Muscle of back (tissue), 13 donors: ENCODE results near the gene TBX2. TPM values are rescaled to one million over a fixed set of nuclear protein-coding genes. Genes with fewer than 3 reads are reported as not detected.
"Not testable (repeated sequence)": the region's sequence is repeated elsewhere in the genome, so short reads cannot be mapped to it uniquely, and the experiment has no call there.

Source experiments
- DNase-seq, 3 donors: peaks; one replicate each; pipeline versions ENCODE4 v3.0.0 to v3.0.0-alpha.2; 2013
- long read RNA-seq, 9 donors: transcript quantifications; one replicate each; lab custom pipeline, GENCODE V29; 2026
- polyA plus RNA-seq, 10 donors: library from polyadenylated mRNA; unstranded; fragments of 120-200 nt; gene quantifications; one replicate each; pipeline ENCODE4 v1.2.1, GENCODE V29; 2013; ENCODE audit not compliant: insufficient read length in 10 of 10

TBX2 gene
- polyA plus RNA-seq = 10 to 100 TPM in 2 of 10 donors, 1 to 10 TPM in 8; 5.4 to 11.7 (median 9.0) TPM
- long read RNA-seq, donor 1 = 0 reads
- long read RNA-seq, donor 2 = 0 reads
- long read RNA-seq, donor 3 = 0 reads
- long read RNA-seq, donor 4 = 0 reads
- long read RNA-seq, donor 5, partial matches to known transcripts = 5 of 5 reads
- long read RNA-seq, donor 5, other reads (novel, unspliced or antisense) = 0 of 5 reads
- long read RNA-seq, donor 6, partial matches to known transcripts = 0 of 3 reads
- long read RNA-seq, donor 6, other reads (novel, unspliced or antisense) = 0 of 3 reads
- long read RNA-seq, donor 7, partial matches to known transcripts = 0 of 2 reads
- long read RNA-seq, donor 7, other reads (novel, unspliced or antisense) = 0 of 2 reads
- long read RNA-seq, donor 8, partial matches to known transcripts = 0 of 3 reads
- long read RNA-seq, donor 8, other reads (novel, unspliced or antisense) = 0 of 3 reads
- long read RNA-seq, donor 9 = 0 reads

DNA sequence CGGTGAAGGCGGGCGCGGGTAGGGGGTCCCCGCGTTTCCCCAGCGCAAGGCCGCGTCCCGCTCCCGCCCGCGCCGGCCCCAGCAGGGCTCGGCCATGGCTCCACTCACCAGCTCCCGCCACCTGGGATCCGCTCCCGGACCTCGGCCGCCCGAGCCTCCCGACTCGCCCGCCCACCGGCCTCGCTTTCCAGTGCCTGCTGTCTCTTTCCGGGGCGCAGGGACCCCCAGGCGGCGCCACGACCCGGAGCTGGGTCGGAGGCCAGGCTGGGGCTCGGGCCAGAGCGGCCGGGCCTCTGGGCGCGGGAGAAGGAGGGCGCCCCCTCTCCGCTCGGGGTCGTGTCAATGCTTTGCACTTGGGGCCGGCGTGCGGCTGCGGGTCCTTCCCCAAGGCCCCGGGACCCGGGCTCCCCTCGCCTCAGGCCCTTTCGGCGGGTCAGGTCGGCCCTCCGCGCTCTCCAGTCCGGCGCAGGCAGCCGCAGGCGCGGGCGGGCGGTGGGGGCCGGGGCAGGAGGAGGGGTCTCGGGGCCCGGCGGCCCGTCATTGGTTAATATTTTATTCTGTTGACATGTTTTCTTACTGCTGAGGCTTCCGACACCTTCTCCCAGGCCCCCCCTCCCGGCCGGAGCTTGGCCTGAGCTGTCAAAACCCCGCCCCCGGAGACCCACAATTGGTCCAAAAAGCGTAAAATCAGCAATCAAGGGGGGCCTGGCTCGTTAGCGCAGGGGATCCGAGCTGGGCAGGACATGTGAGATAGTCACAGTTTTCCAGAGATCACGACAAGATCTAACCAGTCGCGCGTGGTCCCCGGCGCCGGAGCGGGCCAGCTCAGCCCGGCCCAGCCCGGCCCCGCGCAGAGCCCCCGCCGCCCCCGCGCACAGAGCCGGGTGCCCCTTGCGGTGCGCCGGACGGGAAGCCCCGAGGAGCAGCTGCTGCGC, at the start of gene TBX2:
TBX2 (plus strand) TSS at position 713 of the 935 bp plus-strand sequence. CDS start 334 bp downstream, outside the sequence.
- DNase-seq = peak; percentile 61 to 94 (median 84)

DNA sequence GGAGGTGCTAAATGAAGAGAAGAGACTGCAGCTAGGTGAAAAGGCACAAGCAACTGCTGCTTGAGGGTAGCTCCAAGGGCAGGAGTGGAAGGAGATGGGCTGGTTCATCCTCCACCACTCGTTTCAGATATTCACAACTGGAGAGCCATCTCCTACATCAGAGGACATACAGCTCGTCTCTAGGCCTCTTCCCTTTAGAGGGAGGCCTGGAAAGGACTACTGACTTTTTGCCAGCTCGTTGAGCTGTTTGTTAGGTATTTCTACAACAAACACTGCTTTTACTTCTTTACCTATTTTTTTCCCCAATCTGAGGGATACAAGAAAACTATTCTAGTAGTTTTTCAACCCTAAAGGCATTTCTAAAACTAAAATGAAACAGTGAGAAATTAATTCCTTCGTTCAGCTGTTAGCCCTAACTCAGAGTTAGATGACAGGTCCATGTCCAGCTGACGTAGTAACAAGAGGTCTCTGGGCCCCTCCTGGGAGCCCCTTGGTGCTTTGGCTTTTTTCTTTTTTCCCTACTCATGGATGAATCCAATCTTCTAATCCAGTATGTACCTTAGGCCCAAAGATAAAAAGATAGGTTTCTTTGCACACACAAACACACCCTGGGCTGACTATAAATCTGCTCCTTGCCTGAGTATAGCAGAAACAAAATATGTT, 47.8 kb upstream of the TBX2 start:
- no peak for DNase-seq

DNA sequence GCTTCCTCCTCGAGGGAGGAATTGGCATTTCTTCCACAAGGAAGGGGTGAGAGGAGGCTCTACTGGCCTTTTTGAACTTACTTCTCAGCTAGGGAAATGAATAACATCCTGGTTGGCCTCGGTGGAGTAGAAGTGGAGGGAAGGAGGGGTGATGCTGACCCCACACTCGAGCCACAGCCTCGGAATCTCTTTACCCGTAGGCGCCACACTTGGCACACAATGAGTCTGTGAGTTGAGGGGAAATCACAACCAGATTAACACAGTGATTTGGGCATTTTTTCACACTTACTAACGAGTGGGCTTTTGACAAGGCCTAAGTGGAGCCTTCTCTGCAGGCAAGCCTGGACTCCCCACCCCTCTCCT, 47.3 kb upstream of the TBX2 start:
- no peak for DNase-seq

DNA sequence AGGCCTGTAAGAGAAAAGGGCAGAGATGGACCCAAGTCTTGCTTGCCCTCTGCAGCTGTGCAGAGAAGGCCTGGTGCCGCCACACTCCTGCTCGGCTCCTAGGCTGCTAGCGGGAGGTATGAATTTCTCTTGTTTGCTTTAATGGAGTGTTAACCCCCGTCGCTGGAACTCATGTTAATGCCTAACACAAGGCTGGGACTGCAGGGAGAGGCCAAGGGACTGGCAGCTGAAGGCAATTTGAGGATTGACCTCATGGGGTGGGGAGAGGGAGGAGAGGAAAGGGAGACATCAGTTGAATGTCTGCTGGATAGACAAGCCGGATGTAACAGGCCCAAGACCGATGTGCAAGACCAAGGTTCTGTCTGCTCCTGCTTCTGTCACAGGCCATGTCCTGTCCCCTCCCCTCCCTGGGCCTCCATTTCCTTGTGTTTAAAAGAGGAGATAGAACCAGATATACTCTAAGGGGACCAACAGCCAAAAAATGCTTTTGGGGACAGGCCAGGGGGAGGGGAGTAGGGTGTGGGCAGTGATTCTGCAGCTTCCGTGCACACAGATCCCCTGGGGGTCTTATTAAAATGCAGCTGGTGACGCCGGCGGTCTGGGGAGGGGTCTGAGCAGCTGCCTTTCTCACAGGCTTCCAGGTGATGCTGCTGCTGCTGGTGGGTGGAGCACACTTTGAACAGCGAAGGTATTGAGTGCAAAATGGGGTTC, 46.7 kb upstream of the TBX2 start:
- DNase-seq = peak in 1 of 3 donors; percentile 54

DNA sequence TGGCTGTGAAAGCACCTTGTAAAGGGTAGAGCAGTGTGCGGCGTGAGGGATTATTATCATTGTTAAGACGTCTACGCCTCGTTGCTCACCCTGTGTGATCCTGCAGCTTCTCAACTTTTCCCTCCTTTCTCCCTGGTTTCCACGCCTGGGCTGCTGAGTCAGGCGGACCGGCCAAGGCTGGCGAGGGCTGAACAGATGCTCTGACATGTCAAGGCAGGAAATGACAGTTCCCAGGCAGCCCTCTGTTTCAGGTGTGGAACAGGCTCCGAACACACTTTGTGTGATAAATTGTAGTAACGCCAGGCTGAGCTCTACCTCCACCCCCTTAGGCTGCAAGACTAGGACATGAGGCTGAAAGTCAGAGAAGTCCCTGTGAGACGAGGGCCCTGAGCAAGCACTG, 46.0 kb upstream of the TBX2 start:
- DNase-seq = no peak

DNA sequence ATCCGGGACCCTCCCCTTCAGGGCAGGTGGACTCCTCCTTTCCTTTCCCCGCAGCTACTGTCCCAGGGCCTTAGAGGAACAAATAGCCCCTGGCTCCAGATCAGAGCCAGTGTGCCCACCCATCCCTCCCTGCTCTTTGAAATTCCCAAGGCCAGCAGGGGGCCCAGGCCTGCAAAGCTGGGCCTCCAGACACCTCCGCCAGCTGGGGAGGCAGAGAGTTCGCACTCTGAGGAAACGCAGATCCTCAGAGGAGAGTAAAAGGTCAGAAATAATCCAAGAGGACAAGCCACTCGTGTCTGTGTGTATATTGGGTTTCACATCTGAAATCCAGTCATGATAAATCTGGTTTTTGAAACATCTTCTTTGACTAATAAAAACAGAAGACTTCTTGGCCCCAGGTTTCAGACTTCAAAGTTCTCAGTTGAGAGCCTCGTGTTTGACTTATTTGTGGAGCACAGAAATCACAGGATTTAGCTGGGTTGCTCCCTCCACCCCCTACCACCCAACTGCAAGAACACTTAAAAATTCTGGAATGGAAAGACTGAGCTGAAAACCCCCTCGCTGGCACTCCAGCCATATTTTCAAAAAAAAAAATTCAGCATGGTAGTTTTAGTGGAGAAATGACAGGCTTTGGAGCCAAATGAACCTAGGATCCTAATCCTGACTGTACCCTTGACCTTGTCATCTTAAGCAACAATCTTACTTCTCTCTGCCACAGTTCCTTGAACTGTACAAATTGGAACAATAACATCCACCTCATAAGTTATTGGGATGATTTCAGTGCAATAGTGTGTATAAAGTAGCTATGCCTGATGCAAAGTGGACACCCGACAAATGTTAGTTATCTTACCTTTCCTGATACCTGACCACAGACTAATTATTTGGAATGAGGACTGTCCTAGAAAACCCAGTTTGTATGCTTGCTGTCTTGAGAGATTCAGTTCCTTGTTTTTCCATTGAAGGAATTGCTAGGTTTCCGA, 44.5 kb upstream of the TBX2 start:
- no peak for DNase-seq

DNA sequence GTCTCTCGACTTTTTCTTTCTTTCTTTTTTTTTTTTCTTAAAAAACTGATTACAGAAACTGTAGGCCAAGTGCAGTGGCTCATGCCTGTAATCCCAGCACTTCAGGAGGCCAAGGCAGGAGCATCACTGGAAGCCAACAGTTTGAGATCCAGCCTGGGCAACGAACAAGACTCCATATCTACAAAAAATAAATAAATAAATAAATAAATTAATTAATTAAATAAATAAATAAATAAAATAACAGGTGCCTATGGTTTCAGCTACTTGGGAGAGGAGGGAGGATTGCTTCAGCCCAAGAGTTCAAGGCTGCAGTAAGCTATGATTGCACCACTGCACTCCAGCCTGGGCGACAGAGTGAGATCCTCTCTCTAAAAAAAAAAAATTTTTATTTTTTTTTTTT, 42.6 kb upstream of the TBX2 start:
- not testable (repeated sequence) for DNase-seq

DNA sequence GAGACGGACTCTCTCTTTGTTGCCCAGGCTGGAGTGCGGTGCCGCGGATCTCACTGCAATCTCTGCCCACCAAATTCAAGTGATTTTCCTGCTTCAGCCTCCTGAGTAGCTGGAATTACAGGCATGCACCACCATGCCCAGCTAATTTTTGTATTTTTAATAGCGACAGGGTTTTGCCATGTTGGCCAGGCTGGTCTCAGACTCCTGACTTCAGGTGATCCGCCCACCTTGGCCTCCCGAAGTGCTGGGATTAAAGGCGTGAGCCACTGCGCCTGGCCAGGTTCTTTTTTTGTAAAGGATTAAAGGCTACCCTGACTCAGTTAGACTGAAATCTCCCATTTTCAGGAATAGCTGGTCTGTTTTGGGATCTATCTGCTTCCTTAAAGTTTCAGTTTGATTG, 40.1 kb upstream of the TBX2 start:
- not testable (repeated sequence) for DNase-seq

DNA sequence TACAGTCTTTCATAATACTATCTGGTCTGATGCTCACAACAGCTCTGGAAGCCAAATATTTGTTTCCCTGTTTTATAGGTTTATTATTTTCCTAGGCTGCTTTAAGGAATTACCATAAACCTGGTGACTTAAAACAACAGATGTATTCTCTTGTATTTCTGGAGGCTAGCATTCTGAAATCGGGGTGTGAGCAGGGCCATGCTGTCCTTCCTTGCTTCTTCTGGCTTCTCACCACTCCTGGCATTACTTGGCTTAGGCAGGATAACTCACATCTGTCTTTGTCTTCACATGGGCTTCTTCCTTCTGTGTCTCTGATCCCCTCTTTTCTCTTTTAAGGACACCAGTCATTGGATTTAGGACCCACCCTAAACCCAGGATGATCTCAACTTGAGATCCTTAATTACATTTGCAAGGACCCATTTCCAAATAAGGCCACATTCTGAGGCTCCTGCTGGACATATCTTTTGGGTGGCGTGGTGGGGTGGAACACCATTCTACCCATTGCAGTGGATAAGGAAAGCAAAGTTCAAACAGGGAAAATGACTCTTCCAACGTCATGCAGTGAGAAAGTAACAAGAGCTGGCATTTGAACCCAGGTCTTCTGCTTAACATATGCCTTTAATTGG, 39.2 kb upstream of the TBX2 start:
- no peak for DNase-seq

DNA sequence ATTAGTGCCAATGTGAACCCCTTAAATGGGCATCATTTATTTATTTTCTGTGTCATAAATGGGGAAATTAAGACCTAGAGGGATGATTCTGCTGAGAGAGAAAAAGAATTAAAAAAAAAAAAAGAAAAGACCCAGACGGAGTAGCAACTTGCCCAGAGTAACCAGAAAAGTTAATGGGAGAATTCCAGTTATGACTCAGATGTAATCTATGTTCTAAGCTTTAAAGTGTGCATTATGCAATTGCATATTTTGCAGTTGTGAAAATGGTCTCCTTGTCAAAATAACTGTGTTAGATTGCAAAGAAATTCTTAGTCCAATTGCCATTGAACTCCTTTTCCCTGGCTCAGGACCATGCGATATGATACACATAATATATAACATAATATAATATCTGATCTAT, 38.6 kb upstream of the TBX2 start:
- peak in 1 of 3 donors; percentile 47 for DNase-seq

DNA sequence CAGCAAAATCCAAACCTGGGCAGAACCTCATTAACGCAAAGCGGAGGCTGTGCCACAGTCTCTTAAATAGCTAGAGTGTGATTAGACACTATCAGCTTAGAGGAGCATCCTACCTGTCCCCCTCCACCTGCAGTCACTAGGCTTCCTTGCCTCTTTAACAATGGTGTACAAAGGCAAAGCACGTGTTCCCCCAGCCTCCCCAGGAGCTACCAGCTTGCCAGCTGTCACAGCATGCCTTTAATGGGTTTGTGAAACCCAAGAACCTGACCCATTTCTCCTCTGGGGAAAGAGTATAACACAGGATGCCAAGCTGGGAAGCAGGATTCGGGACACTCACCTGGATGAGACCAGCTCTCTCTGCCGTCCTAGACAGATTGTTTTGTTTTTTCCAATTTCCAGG, 37.2 kb upstream of the TBX2 start:
- no peak for DNase-seq

DNA sequence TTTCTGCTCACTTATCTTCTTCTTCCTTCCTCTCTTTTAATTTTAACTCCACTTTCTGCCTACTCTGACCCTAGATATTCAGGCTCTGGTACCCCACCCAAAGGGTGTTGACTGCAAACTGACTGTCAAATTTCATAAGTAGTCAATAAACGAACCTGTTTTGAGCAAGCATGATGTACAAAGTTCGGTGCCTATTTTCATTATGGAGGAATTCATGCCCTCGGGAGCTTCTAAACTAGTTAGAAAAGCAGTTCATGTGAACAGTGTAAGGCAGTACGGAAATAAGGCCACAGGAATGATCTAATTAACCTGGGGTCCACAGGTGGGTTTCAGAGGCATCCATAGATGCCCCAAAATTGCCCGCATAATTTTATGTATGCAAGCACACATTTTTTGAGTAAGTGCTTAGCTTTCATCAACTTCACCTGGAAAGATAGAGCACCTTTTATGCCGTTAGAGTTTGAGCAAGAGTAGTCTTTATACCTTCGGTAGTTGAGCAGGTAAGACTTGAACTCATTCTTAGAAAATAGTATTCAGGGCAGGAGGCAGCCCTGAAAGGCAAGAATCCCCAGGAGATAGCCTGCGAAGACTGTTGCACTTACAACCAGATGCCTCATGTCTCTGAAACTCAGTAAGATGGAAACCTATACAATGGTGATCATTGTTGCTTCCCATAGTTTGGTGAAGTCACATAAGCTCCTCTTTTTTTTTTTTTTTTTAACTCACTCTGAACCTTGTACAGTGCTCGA, 36.6 kb upstream of the TBX2 start:
- DNase-seq = no peak

DNA sequence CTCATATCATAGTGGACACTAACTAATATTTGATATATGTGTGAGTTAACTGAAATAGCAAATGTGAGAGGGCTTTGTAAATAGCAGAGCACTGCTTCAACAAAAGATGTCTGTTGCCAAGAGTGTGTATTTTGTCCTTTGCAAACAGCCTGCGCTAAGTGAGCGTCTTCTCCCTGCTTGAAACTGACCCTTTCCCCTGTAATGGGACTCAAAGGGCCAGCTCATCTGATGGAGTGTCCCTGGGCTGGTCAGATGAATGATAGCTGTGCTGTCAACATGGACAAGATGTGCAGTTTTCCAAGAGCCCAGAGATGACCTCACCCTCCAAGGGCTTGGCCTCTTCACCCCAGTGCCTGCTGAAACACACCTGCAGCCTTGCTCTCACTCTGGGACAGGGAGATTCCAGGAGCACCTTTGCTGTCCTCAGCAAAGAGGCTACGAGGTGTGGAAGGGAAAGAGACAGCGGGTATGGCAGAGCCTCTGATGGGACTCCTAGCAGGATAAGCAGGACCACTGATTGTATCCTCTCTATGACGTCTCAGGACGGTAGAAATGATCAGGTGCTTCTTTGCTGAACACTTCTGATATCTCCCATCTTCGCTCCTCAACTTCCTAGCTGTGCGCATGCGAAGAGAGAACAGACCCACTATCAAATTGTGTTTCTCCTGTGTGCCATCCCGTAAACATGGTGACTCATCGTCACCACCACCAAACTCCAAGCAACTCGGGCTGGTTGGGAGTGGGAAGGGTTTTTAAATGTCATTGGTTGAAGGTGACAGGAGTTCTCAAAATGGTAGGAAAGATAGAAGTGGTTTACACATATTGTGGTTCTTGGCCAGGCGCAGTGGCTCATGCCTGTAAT, 35.8 kb upstream of the TBX2 start:
- no peak for DNase-seq

DNA sequence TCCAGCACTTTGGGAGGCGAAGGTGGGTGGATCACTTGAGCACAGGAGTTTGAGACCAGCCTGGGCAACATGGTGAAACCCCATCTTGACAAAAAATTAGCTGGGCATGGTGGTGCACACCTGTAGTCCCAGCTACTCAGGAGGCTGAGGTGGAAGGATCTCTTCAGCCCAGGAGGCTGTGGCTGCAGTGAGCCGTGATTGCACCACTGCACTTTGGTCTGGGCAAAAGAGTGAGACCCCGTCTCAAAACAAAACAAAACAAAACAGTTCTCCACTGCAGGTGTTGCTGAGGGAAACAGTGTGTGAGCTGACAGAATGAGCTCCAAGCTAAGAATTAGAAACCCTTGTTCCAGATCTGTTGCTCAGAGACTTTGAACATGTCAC, 35.2 kb upstream of the TBX2 start:
- no peak for DNase-seq

DNA sequence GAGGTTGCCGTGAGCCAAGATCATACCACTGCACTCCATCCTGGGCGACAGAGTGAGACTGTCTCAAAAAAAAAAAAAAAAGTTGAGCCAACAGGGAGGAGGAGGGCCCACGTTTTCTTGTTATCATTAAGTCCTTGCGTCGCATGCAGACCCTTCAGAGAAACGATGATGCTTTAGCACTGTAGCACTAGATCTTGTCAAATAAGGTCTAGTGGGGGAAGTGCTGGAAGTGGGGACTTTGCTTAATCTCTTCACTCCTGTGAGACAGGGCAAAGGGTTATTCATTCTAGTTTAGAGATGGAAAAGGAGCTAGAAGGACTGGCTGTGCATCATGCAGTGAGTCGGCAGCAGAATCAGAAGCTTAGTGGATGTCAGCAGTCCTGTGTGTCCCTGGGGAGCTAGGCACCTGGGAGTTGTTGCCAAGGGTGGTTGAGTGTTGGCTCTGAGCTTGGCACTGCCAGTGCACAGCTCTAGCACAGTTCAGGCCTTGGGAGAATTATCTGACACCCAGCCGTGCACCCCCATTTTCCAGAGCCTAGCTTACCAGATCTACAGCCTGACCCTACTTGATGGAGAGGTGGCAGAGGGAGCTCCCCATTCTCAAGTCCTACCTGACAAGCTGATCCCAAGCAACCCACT, 33.4 kb upstream of the TBX2 start:
- no peak for DNase-seq

DNA sequence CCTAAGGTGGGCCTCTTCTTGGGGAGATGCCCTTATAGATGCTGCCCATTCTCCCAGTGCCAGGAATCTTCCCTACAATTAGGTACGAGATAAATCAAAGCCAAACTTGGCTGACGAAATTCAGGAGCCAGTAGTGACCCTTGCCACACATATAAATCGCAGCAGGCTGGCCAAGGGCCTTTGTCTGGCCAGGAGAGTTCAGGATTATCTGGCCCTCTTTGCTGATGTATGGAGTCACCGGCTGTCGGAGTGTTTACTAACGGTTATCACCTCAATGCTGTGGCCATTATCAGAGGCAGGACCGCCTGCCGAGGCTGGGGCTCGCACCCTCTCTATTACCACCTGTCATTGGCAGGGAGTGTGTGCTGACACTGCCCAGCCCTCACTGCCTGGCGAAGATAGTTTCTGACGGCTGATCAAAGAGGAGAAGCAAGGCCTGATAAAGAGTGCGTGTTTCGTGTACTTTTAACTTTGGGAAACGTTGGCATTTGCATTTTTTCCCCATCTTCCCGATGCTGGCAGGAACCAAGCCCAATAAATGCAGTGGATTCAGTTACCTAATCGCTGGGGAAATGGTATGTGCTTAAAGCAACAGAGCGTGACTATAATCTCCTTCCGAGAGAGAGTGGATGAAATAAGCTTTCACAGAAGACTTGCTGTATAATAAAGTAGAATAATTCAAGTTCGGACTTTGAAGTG, 32.8 kb upstream of the TBX2 start:
- no peak for DNase-seq
